ENCODE measurements around the gene RAB23.

- TF ChIP-seq CTCF (conservative IDR thresholded peaks at IDR 0.05) (no peak), EZH2 (IDR thresholded peaks at IDR 0.05; ENCODE audit: low read depth) (no peak)
Measured at GRCh38 chr6:57221936-57222742, at the start of gene RAB23.
